HepG2 (cell line): ENCODE results near the gene GRB10. TPM values are rescaled to one million over a fixed set of nuclear protein-coding genes. Genes with fewer than 3 reads are reported as not detected.

Experiments
- ATAC-seq: fragments of 200-7000 bp; cut with Tn5 transposase; 3 replicates; pipeline ENCODE4 v1.9.1; 2020; ENCODE audit warnings: mild to moderate bottlenecking, moderate library complexity
- BruUV-seq: library from RNA; stranded (reverse); fragments of 400-500 nt; replicated peaks from 2 replicates; lab custom pipeline; 2021; lab: Mats Ljungman, UMichigan
- CTCF ChIA-PET: fragments of 300-600 bp; formaldehyde crosslinking; extraction: SDS; loops from one replicate; lab custom pipeline; 2021; ENCODE audit warnings: low total read pairs, inconsistent platforms, low intra/inter-chr PET ratio; lab: Yijun Ruan, JAX
- POLR2A ChIA-PET: fragments of 350-600 bp; sonication (Branson Sonifier 250); formaldehyde crosslinking; loops from one replicate; lab custom pipeline; 2020; ENCODE audit warnings: antibody characterized with exemption, inconsistent platforms; lab: Yijun Ruan, JAX
- DNase-seq: peaks from one replicate; pipeline ENCODE4 v3.0.0-alpha.2; 2015; ENCODE audit warnings: low spot score
- FAIRE-seq: peaks from 3 replicates; lab custom pipeline; 2011; peaks lifted over from hg19 to GRCh38; lab: Jason Lieb, UNC
- H2AFZ ChIP-seq: one replicate; pipeline ENCODE4 v1.6.1; 2011; ENCODE audit warnings: low read length, inconsistent platforms
- H3K27ac ChIP-seq: fragments of 300-600 bp; 3 replicates; pipeline ENCODE4 v1.8.0; 2011; ENCODE audit warnings: mixed run types, mild to moderate bottlenecking, mixed read lengths, low read length, inconsistent platforms; ENCODE audit not compliant: insufficient read depth; ENCODE audit errors: extremely low read length
- H3K27me3 ChIP-seq, 2 experiments: fragments of 200-600 bp in 1 of 2; 2 replicates in 1 of 2; 3 replicates in 1 of 2; pipeline versions ENCODE4 v1.6.0 to v1.8.0; 2011; ENCODE audit warnings: low read length in 2 of 2, mild to moderate bottlenecking in 2 of 2, moderate library complexity in 2 of 2, inconsistent platforms in 1 of 2; ENCODE audit not compliant: insufficient read depth in 2 of 2, control insufficient read depth in 1 of 2
- H3K36me3 ChIP-seq, 2 experiments: fragments of 200-600 bp in 1 of 2; replicated peaks in 1 of 2; 2 replicates in 1 of 2; 3 replicates in 1 of 2; pipeline versions ENCODE4 v1.5.1 to v1.8.0; 2011; ENCODE audit warnings: low read length in 2 of 2, inconsistent platforms in 1 of 2; ENCODE audit not compliant: insufficient read depth in 2 of 2, control insufficient read depth in 1 of 2
- H3K4me1 ChIP-seq: 2 replicates; pipeline ENCODE4 v1.5.1; 2012; ENCODE audit warnings: low read length, inconsistent platforms; ENCODE audit not compliant: insufficient read depth
- H3K4me2 ChIP-seq: 2 replicates; pipeline ENCODE4 v1.6.0; 2011; ENCODE audit warnings: low read depth, low read length, inconsistent platforms
- H3K4me3 ChIP-seq, 3 experiments: fragments of 200-600 bp in 1 of 3; sonication (generic), shearing (Covaris generic) in 1 of 3; replicated peaks in 1 of 3; 2 replicates each; pipeline ENCODE4 v1.5.1; 2011 to 2016; ENCODE audit warnings: low read length in 3 of 3, inconsistent platforms in 2 of 3, low read depth in 2 of 3, mild to moderate bottlenecking in 2 of 3, control low read depth in 1 of 3, mixed read lengths in 1 of 3; ENCODE audit not compliant: insufficient read depth in 1 of 3
- H3K79me2 ChIP-seq: one replicate; pipeline ENCODE4 v1.6.1; 2011; ENCODE audit warnings: low read length, inconsistent platforms; ENCODE audit not compliant: insufficient read depth
- H3K9ac ChIP-seq: 2 replicates; pipeline ENCODE4 v1.6.0; 2011; ENCODE audit warnings: mild to moderate bottlenecking, low read depth, low read length, inconsistent platforms; ENCODE audit not compliant: insufficient read depth
- H3K9me3 ChIP-seq: 2 replicates; pipeline ENCODE4 v1.5.1; 2012; ENCODE audit warnings: mild to moderate bottlenecking, low read length
- H4K20me1 ChIP-seq: 2 replicates; pipeline ENCODE4 v1.6.0; 2011; ENCODE audit warnings: inconsistent platforms, mild to moderate bottlenecking, low read length, moderate library complexity; ENCODE audit not compliant: insufficient read depth
- ARNT ChIP-seq: fragments of 450-650 bp; IDR thresholded peaks from 2 replicates; pipeline ENCODE4 v1.6.1; 2017
- CREB1 ChIP-seq, 2 experiments: fragments of 450-650 bp in 1 of 2; IDR thresholded peaks; 2 replicates each; pipeline ENCODE4 v1.6.1; 2016 to 2017; ENCODE audit warnings: control low read depth in 1 of 2, mild to moderate bottlenecking in 1 of 2, missing compliant biosample characterization in 1 of 2, missing genetic modification characterization in 1 of 2
- GTF3A ChIP-seq: sonication (generic); formaldehyde crosslinking; conservative IDR thresholded peaks from 2 replicates; pipeline ENCODE4 v1.4.0; 2020; ENCODE audit warnings: mild to moderate bottlenecking, missing genetic modification reagents
- MXD4 ChIP-seq: IDR thresholded peaks from 2 replicates; pipeline ENCODE4 v1.6.1; 2016; ENCODE audit warnings: mild to moderate bottlenecking, missing biosample characterization, missing genetic modification reagents
- NFYB ChIP-seq: sonication (generic); formaldehyde crosslinking; IDR thresholded peaks from 2 replicates; pipeline ENCODE4 v1.4.0; 2020; ENCODE audit warnings: missing genetic modification reagents
- PITX1 ChIP-seq: sonication (generic); formaldehyde crosslinking; IDR thresholded peaks from 2 replicates; pipeline ENCODE4 v1.5.1; 2020; ENCODE audit warnings: mild to moderate bottlenecking, missing genetic modification reagents
- POLR2A ChIP-seq, 2 experiments: IDR thresholded peaks; 2 replicates each; pipeline ENCODE4 v1.6.1; 2011; ENCODE audit warnings: low read depth in 2 of 2, low read length in 2 of 2, mild to moderate bottlenecking in 1 of 2, moderate library complexity in 1 of 2; ENCODE audit not compliant: insufficient read depth in 1 of 2
- REXO4 ChIP-seq: sonication (generic); formaldehyde crosslinking; IDR thresholded peaks from 2 replicates; pipeline ENCODE4 v1.8.0; 2022; ENCODE audit warnings: missing genetic modification reagents, mild to moderate bottlenecking, borderline replicate concordance
- SMC3 ChIP-seq: IDR thresholded peaks from 2 replicates; pipeline ENCODE4 v1.6.1; 2011; ENCODE audit warnings: low read length, improper control_type of control experiment
- SNRNP70 ChIP-seq: fragments of 200-400 bp; formaldehyde crosslinking; IDR thresholded peaks from 2 replicates; pipeline ENCODE4 v1.6.1; 2017; ENCODE audit warnings: mild to moderate bottlenecking, low read depth, low read length, moderate library complexity
- SOX13 ChIP-seq, 3 experiments: fragments of 450-650 bp in 1 of 3; sonication (generic) in 1 of 3; formaldehyde crosslinking in 1 of 3; IDR thresholded peaks in 2 of 3; conservative IDR thresholded peaks in 1 of 3; 2 replicates each; pipeline versions ENCODE4 v1.5.0 to v1.6.1; 2016 to 2020; ENCODE audit warnings: antibody characterized with exemption in 1 of 3, mild to moderate bottlenecking in 1 of 3, missing compliant biosample characterization in 1 of 3, missing genetic modification reagents in 1 of 3, moderate library complexity in 1 of 3
- SP4 ChIP-seq: sonication (generic); formaldehyde crosslinking; IDR thresholded peaks from 2 replicates; pipeline ENCODE4 v1.8.1; 2023; ENCODE audit warnings: mild to moderate bottlenecking, missing genetic modification reagents
- SRY ChIP-seq: sonication (generic); formaldehyde crosslinking; IDR thresholded peaks from 2 replicates; pipeline ENCODE4 v1.8.0; 2022; ENCODE audit warnings: mild to moderate bottlenecking, missing genetic modification reagents
- ZFP82 ChIP-seq: sonication (generic); formaldehyde crosslinking; IDR thresholded peaks from 2 replicates; pipeline ENCODE4 v1.5.1; 2020; ENCODE audit warnings: mild to moderate bottlenecking, missing genetic modification reagents, borderline replicate concordance
- ZNF235 ChIP-seq: sonication (generic); formaldehyde crosslinking; IDR thresholded peaks from 2 replicates; pipeline ENCODE4 v1.8.1; 2023; ENCODE audit warnings: mild to moderate bottlenecking, missing genetic modification reagents, borderline replicate concordance
- ZNF44 ChIP-seq: sonication (generic); formaldehyde crosslinking; IDR thresholded peaks from 2 replicates; pipeline ENCODE4 v1.5.1; 2020; ENCODE audit warnings: mild to moderate bottlenecking, missing genetic modification reagents
- ZNF615 ChIP-seq: sonication (generic); formaldehyde crosslinking; IDR thresholded peaks from 2 replicates; pipeline ENCODE4 v1.5.0; 2020; ENCODE audit warnings: mild to moderate bottlenecking, missing genetic modification reagents, borderline replicate concordance
- ZNF850 ChIP-seq: sonication (generic); formaldehyde crosslinking; conservative IDR thresholded peaks from 2 replicates; pipeline ENCODE4 v1.9.0; 2021; ENCODE audit warnings: mild to moderate bottlenecking, missing genetic modification reagents
- WGBS: methylation state at CpG from one replicate; pipeline ENCODE4 v1.1.6; 2017; ENCODE audit warnings: low lambda C conversion rate; 5-methylcytosine and 5-hydroxymethylcytosine counted together
- in situ Hi-C: cut with HindIII; loops from 2 replicates; pipeline ENCODE4 v1.10.0; 2017; ENCODE audit warnings: low pct_unique_long_range_greater_than_20kb; ENCODE audit not compliant: extremely low pct_ligation_motif_present
- intact Hi-C: fragments of 100-400 bp; cut with micrococcal nuclease; formaldehyde crosslinking; loops from one replicate; pipeline ENCODE4 v1.10.0; 2022; ENCODE audit not compliant: unreplicated experiment
- polyA plus RNA-seq, 8 experiments: library from polyadenylated mRNA; depleted of rRNA in 3 of 8; stranded (reverse) in 7 of 8; unstranded in 1 of 8; fragments of >200 nt; fragmentation: Illumina TruSeq in 4 of 8; extraction: Trizol in 4 of 8; gene quantifications; 2 replicates each; pipeline versions ENCODE4 v1.2.1 to v1.2.3, GENCODE V29; 2011 to 2016; ENCODE audit warnings: low read depth in 4 of 8, missing spikeins in 1 of 8, mixed read lengths in 1 of 8; ENCODE audit not compliant: insufficient read depth in 1 of 8
- total RNA-seq, 5 experiments: library from RNA; depleted of rRNA; stranded (reverse); fragments of >200 nt; fragmentation: Illumina TruSeq; extraction: Trizol; gene quantifications; 2 replicates each; pipeline ENCODE4 v1.2.3, GENCODE V29; 2016; ENCODE audit warnings: low read depth in 1 of 5
- TF ChIP-seq, protein P1 (sequence below): sonication (generic); formaldehyde crosslinking; IDR thresholded peaks from 2 replicates; pipeline ENCODE4 v1.9.0; 2022; ENCODE audit warnings: missing genetic modification reagents, mild to moderate bottlenecking, borderline replicate concordance
- TF ChIP-seq, protein P2 (sequence below): sonication (generic); formaldehyde crosslinking; IDR thresholded peaks from 2 replicates; pipeline ENCODE4 v1.5.0; 2020; ENCODE audit warnings: mild to moderate bottlenecking, missing genetic modification reagents, moderate library complexity
- TF ChIP-seq, protein P3 (sequence below): IDR thresholded peaks from 2 replicates; pipeline ENCODE4 v1.6.1; 2016; ENCODE audit warnings: low read depth, control low read depth

The GRB10 gene
- total and polyA plus RNA-seq, 2 of the 13 experiments (the other 11 are each of a cell fraction or from before 2014, with no cell fraction given): 4.0 to 6.8 TPM

DNA sequence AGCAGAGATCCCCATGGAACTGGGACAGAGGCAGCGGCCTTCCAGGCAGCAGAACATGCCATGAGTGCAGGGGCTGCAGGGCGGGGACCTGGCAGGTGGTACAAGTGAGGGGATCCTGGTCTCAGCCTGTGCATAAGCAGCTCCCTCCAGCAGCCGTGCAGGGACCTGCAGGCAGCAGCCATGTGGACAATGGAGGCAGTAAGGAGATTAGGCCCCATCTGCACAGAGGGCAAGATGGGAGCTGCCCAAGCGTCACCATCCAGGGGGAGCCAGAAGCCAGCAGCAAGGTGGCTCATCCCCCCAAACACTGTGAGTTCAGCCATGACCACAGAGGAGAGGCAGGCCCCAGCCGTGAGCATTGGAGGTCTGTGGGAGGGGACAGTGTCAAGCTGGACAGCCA, 220.6 kb downstream of the GRB10 start:
- ATAC-seq (peak; percentile 16), DNase-seq (no peak), FAIRE-seq (no peak)
- Histone ChIP-seq H3K4me2 (peak overlapping the region; percentile 46), H3K36me3 (no peaks in the 10 kb centered on the region), H3K9ac (no peak overlapping the region; the same call in 1 of the 2 replicates), H3K4me1 (peaks cover 91% of the 10 kb centered on the region), H4K20me1 (no peaks in the 10 kb centered on the region), H3K9me3 (no peaks in the 10 kb centered on the region), H3K4me3 (peak overlapping the region in 1 of 3 experiments; percentile 36; a peak in 2 of 6 replicates), H3K27me3 (no peaks in the 10 kb centered on the region), H2AFZ (peak overlapping the region; percentile 74), H3K27ac (peak overlapping the region; percentile 60), H3K79me2 (peaks cover 36% of the 10 kb centered on the region)
- ChIA-PET CTCF (no interaction called here), POLR2A (interaction anchor here (0.9 to 2.8 kb wide), 4 partner anchors 27 to 53 kb away, joined by 3 to 12 read pairs (median 6); no protein-coding TSS in a partner anchor)
- BruUV-seq: no TSS peak
- intact Hi-C loops: loop anchor here (5.0 kb wide), 1 partner anchor 115 kb away; no protein-coding TSS in a partner anchor
- in situ Hi-C loops: no loop called here
- 80% methylated on average over 3 of the region's 5 CpGs for WGBS
- TF ChIP-seq NFYB (CRISPR knock-in tag) (no peak), PITX1 (CRISPR knock-in tag) (no peak), POLR2A (IDR thresholded peaks at IDR 0.05; ENCODE audit: insufficient read depth in 1 of 2, low read depth in 2 of 2, low read length in 2 of 2) (no peak), GTF3A (no peak), ZNF850 (CRISPR knock-in tag) (no peak), REXO4 (CRISPR knock-in tag) (no peak), ZFP82 (CRISPR knock-in tag) (no peak), ZNF44 (no peak), SOX13 (IDR thresholded peaks at IDR 0.05) (no peak), SOX13 (CRISPR knock-in tag; conservative IDR thresholded peaks at IDR 0.05 in 1 of 2, IDR thresholded peaks at IDR 0.05 in 1 of 2) (no peak), ZNF235 (CRISPR knock-in tag) (no peak), CREB1 (IDR thresholded peaks at IDR 0.05) (no peak), CREB1 (CRISPR knock-in tag; IDR thresholded peaks at IDR 0.05) (no peak), MXD4 (CRISPR knock-in tag) (no peak), SP4 (no peak), ZNF615 (CRISPR knock-in tag) (no peak), SMC3 (no peak), ARNT (no peak), SRY (CRISPR knock-in tag) (0 out of 2 replicates have a peak, but pooled peaks have one; percentile 17), SNRNP70 (no peak)
- TF ChIP-seq, protein P1, sequence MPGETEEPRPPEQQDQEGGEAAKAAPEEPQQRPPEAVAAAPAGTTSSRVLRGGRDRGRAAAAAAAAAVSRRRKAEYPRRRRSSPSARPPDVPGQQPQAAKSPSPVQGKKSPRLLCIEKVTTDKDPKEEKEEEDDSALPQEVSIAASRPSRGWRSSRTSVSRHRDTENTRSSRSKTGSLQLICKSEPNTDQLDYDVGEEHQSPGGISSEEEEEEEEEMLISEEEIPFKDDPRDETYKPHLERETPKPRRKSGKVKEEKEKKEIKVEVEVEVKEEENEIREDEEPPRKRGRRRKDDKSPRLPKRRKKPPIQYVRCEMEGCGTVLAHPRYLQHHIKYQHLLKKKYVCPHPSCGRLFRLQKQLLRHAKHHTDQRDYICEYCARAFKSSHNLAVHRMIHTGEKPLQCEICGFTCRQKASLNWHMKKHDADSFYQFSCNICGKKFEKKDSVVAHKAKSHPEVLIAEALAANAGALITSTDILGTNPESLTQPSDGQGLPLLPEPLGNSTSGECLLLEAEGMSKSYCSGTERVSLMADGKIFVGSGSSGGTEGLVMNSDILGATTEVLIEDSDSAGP (CRISPR knock-in tag): no peak
- TF ChIP-seq, protein P2, sequence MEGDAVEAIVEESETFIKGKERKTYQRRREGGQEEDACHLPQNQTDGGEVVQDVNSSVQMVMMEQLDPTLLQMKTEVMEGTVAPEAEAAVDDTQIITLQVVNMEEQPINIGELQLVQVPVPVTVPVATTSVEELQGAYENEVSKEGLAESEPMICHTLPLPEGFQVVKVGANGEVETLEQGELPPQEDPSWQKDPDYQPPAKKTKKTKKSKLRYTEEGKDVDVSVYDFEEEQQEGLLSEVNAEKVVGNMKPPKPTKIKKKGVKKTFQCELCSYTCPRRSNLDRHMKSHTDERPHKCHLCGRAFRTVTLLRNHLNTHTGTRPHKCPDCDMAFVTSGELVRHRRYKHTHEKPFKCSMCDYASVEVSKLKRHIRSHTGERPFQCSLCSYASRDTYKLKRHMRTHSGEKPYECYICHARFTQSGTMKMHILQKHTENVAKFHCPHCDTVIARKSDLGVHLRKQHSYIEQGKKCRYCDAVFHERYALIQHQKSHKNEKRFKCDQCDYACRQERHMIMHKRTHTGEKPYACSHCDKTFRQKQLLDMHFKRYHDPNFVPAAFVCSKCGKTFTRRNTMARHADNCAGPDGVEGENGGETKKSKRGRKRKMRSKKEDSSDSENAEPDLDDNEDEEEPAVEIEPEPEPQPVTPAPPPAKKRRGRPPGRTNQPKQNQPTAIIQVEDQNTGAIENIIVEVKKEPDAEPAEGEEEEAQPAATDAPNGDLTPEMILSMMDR (CRISPR knock-in tag): peak; percentile 38
- TF ChIP-seq, protein P3, sequence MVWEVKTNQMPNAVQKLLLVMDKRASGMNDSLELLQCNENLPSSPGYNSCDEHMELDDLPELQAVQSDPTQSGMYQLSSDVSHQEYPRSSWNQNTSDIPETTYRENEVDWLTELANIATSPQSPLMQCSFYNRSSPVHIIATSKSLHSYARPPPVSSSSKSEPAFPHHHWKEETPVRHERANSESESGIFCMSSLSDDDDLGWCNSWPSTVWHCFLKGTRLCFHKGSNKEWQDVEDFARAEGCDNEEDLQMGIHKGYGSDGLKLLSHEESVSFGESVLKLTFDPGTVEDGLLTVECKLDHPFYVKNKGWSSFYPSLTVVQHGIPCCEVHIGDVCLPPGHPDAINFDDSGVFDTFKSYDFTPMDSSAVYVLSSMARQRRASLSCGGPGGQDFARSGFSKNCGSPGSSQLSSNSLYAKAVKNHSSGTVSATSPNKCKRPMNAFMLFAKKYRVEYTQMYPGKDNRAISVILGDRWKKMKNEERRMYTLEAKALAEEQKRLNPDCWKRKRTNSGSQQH (CRISPR knock-in tag): no peak
